Suprapubic skin (tissue), 3 donors: Measurements from ENCODE around the gene KCNG2.

Experiments
- CTCF ChIP-seq, 2 donors: fragments of 200-600 bp in 1 of 2; fragments of 450-650 bp in 1 of 2; sonication (generic) in 1 of 2; IDR thresholded peaks; one replicate each; pipeline ENCODE4 v1.5.1; 2016 to 2019; ENCODE audit warnings: antibody characterized with exemption in 2 of 2, mild to moderate bottlenecking in 1 of 2, moderate library complexity in 1 of 2
- POLR2A ChIP-seq, 2 donors: fragments of 450-650 bp; IDR thresholded peaks; one replicate each; pipeline ENCODE4 v1.6.1; 2017; ENCODE audit warnings: antibody characterized with exemption in 2 of 2, mild to moderate bottlenecking in 2 of 2, moderate library complexity in 2 of 2

GRCh38 chr18:79819064-79819967, 21.6 kb downstream of the KCNG2 start:
- TF ChIP-seq CTCF (IDR thresholded peaks at IDR 0.05) (no peak), POLR2A (IDR thresholded peaks at IDR 0.05) (no peak)
